ENCODE measurements around the gene PPM1A.
A peak's percentile ranks its signal among the peaks of the same experiment; 100 is the strongest.
"Not testable (repeated sequence)": the region's sequence is repeated elsewhere in the genome, so short reads cannot be mapped to it uniquely, and the experiment has no call there.

Gene PPM1A

DNA sequence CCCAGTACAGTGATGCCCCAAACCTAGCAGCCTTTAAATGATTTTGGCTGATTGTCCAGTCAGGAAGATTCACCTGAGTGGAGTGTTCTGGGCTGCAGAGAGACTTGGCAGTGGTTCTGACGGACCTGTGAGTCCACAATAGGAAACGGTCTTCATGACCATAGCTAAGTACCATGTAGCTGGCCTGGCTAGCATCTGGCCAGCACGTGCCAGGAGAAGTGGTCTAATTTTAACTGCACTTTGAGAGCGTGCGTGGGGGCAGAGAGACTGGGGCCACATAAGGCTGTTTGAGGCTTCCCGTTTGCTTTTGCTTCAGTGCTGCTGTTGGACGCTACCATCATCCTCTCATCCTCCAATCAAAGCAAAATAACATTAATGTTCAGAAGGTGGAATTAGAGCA is 54.7 kb downstream of the PPM1A start:
- Histone ChIP-seq H3K9me3 (ENCODE audit: control insufficient read depth, insufficient read depth, low read length) (no peaks in the 10 kb centered on the region), H3K36me3 (ENCODE audit: insufficient read depth, low read length) (no peaks in the 10 kb centered on the region), H3K9ac (ENCODE audit: low read depth, low read length) (no peak overlapping the region), H3K4me1 (ENCODE audit: insufficient read depth, low read length) (peaks cover 19% of the 10 kb centered on the region; the same call in 1 of the 2 replicates)

DNA sequence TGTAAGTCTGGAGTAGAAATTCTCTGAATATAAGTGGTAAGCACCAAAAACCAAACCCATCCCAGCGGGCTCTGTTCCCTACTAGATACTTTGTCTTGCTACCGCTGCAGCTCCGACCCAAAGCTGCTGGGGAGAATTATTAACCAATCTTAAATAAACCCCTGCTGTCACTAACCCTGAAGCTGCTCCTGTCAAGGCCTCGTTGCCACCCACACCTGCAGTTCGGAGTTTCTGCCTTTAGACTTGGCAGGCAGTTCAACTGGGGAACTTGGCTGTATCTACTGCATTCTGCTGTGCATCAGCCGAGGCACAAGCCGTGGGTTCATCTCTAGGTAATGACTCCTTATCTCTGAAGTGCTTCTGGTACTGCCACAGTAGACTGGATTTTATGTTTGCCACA is 55.5 kb downstream of the PPM1A start:
- Histone ChIP-seq H3K4me1 (ENCODE audit: insufficient read depth, low read length) (peaks cover 19% of the 10 kb centered on the region; the same call in 1 of the 2 replicates), H3K9ac (ENCODE audit: low read depth, low read length) (no peak overlapping the region), H3K36me3 (ENCODE audit: insufficient read depth, low read length) (no peaks in the 10 kb centered on the region), H3K9me3 (ENCODE audit: control insufficient read depth, insufficient read depth, low read length) (no peaks in the 10 kb centered on the region)

DNA sequence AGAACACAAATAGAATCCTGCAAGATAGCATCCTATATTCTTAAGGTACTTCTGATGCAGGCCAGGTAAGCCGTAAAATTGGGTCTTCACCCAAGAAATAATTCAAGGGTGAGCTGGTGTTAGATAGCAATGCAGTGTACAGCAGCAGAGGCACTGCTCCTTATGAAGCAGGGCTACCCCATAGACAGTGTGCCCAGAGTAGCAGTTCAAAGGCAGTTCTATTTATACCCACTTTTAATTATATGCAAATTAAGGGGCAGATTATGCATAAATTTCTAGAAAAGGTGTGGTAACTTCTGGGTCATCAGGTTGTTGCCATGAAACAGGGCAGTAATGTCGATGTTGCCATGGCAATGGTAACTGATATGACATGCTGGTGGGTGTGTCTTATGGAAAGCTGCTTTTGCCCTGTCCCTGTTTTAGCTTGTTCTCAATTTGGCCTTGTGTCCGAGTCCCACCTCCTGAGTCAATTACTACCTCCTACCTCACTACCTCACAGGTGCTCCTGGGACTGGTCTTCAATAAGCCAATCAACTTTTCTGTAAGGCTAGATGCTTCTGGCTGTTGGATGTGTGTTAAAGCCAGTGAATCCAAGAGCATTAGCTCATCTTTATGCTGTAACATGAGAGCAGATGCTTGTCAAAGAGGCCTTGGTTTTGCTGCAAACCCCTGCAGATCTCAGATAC is 61.0 kb downstream of the PPM1A start:
- no peaks in the 10 kb centered on the region for H3K36me3 ChIP-seq (ENCODE audit: insufficient read depth, low read length)
- H3K4me1 ChIP-seq (ENCODE audit: insufficient read depth, low read length), result no peaks in the 10 kb centered on the region
- no peak overlapping the region for H3K9ac ChIP-seq (ENCODE audit: low read depth, low read length)
- no peaks in the 10 kb centered on the region for H3K9me3 ChIP-seq (ENCODE audit: control insufficient read depth, insufficient read depth, low read length)

DNA sequence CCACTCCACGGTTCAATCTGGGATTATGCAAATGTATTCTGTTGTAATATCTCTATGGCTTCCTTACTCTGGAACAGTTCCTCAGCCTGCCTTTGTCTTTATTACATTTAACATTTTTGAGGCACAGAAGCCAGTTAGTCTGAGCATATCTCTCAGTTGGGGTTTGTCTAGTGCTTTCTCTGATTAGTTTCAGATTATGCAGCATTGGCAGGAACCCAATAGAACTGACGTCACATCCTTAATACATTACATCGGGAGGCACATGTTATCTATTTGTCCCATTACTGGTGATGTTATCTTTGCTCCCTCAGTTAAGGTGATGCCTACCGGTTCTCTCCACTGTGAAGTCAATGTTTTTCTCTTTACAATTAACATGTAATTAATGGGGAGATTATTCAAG is 62.4 kb downstream of the PPM1A start:
- Histone ChIP-seq H3K4me1 (ENCODE audit: insufficient read depth, low read length) (peaks cover 13% of the 10 kb centered on the region), H3K9me3 (ENCODE audit: control insufficient read depth, insufficient read depth, low read length) (no peaks in the 10 kb centered on the region), H3K9ac (ENCODE audit: low read depth, low read length) (no peak overlapping the region), H3K36me3 (ENCODE audit: insufficient read depth, low read length) (no peaks in the 10 kb centered on the region)

DNA sequence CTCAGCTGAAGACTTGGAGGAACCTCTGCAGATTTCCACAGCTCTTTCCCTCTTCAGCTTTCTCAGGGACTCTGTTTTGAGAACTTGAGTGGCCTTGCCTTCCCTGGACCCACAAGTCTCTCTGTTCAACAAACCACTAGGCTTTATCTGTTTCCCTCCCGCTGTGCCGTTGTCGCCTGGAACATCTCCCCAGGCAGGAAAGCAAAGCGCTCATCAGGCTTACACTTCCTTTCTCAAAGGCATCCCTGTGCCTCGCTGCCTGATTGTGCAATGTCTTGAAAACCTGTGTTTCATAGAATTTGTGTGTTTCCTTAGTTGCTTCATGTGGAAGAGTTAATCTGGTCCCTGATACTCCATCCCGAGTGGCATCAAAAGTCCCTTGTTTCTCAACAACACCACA is 64.1 kb downstream of the PPM1A start:
- H3K9ac ChIP-seq (ENCODE audit: low read depth, low read length), result no peak overlapping the region

DNA sequence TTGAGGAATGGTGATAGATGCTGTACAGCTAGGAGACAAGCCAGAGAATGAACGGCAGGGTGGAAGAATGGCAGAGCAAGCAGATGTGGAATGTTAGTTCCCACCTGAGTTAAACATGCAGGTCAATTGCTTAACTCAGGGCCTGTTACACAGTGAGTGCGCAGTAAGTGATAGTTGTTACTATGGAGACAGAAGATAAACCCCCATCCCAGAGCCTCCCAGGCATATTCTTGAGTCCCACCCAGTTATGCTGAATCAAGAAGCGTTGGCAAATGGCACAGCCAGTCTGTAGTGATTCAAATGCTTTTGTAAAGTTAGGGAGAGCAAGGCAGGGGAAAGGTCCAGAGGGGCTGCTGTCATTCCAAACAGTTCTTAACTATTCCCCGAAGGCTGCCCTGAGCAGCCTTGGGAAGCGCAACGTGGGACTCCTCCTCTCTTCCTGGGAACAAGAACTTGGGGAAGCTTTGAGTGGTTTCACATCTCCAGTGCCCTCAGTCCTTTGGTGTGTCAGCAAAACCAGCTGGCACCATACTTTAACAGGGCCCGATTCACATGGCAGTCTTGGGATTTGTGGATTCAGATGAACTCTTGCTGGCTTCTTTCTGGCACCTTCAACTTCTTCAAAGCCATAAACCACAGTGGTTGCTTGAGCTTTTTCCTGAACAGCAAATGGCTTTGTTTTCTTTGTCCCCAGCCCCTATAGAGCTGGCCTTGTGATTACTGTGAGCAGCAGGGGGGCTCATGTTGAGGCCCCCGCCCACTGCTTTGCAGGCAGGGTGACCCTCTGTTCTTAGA is 66.4 kb downstream of the PPM1A start:
- peaks cover 28% of the 10 kb centered on the region for H3K4me1 ChIP-seq (ENCODE audit: insufficient read depth, low read length)
- H3K9me3 ChIP-seq (ENCODE audit: control insufficient read depth, insufficient read depth, low read length), result peaks cover 6% of the 10 kb centered on the region; the same call in 1 of the 2 replicates
- H3K36me3 ChIP-seq (ENCODE audit: insufficient read depth, low read length), result no peaks in the 10 kb centered on the region
- no peak overlapping the region for H3K9ac ChIP-seq (ENCODE audit: low read depth, low read length)

More for the DNA sequence above, 64.1 kb downstream of the PPM1A start:
- Histone ChIP-seq H3K4me1 (ENCODE audit: insufficient read depth, low read length) (peaks cover 27% of the 10 kb centered on the region), H3K9me3 (ENCODE audit: control insufficient read depth, insufficient read depth, low read length) (no peaks in the 10 kb centered on the region), H3K36me3 (ENCODE audit: insufficient read depth, low read length) (no peaks in the 10 kb centered on the region)

DNA sequence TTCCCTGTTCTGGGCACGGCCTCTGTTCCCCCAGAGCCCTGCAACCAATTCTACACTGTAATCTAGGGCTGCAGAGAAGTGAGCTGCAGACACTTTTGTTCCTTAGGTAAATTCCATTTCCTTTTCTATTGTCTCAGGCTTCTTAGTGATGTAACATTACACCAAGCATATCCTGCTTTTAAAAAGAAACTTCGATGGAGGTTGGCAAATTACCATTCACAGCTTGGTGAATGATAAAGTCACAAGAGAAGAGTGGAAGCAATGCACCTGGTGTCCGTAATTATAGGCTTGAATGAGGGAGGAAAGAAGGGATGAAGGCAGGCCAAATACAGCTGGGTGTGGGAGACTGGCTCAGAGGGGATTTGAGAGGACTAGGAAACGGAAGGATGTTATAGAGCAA is 68.6 kb downstream of the PPM1A start:
- peaks cover 28% of the 10 kb centered on the region for H3K4me1 ChIP-seq (ENCODE audit: insufficient read depth, low read length)
- no peak overlapping the region; the same call in 1 of the 2 replicates for H3K9ac ChIP-seq (ENCODE audit: low read depth, low read length)
- no peaks in the 10 kb centered on the region for H3K36me3 ChIP-seq (ENCODE audit: insufficient read depth, low read length)
- H3K9me3 ChIP-seq (ENCODE audit: control insufficient read depth, insufficient read depth, low read length), result peaks cover 6% of the 10 kb centered on the region; the same call in 1 of the 2 replicates

DNA sequence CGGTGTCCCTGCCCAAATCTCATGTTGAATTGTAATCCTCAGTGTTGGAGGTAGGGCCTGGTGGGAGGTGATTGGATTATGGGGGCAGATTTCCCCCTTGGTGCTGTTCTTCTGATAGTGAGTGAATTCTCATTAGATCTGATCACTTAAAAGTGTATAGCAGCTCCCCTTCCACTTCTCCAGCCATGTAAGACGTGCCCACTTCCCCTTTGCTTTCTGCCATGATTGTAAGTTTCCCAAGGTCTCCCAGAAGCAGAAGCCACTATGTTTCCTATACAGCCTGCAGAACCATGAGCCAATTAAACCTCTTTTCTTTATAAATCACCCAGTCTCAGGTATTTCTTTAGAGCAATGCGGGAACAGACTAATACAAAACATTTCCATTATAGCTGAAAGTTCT is 71.8 kb downstream of the PPM1A start:
- H3K9ac ChIP-seq (ENCODE audit: low read depth, low read length); H3K9me3 ChIP-seq (ENCODE audit: control insufficient read depth, insufficient read depth, low read length); H3K36me3 ChIP-seq (ENCODE audit: insufficient read depth, low read length): not testable (repeated sequence)

DNA sequence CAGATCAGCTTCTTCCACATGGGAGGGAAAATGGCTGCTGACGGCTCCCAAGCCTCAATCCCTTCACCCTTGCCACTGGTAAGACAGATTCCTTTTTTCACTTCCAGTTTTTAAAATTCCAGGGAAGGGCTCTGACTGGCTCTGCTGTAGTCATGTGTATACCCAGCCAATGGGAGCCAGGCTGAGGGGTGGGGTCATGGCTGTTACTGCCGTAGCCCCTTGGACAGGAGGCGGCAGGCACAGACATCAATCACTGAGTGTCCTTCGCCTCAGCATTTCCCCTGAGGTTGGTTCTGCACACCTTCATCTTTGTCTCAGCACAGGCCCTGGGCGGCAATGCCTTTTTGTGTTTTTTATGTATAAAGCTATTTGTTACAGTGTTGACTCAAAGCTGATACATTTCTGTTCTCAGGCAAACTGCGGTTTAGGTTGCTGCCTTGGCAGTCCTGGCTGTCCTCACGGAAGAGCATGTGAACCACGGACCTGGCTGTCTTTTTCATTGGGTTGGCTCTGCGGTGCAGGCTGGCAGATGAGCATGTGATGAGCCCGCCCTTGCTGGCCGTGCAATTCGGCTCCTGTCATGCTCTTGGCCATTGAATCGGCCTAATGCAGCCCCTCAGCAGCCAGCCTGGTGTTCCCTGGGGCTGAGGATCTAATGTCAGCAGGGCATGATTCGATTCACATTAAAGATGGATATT is 74.3 kb downstream of the PPM1A start:
- no peaks in the 10 kb centered on the region for H3K4me1 ChIP-seq (ENCODE audit: insufficient read depth, low read length)

More for the DNA sequence above, 71.8 kb downstream of the PPM1A start:
- peaks cover 20% of the 10 kb centered on the region for H3K4me1 ChIP-seq (ENCODE audit: insufficient read depth, low read length)

DNA sequence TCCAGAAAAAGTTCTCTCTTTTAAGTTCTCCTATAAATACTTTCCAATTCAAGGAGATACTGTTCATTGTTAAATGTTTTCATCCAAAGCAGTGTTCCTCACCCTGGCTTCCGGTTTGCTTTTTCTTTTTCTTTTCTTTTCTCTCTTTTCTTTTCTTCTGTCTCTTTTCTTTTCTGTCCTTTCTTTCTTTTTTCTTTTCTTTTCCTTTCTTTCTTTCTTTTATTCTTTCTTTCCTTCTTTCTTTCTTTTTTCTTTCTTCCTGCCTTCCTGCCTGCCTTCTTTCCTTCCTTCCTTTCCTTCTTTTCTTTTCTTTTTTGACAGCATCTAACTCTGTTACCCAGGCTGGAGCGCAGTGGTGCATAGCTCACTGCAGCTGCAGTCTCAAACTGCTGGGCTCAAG is 75.8 kb downstream of the PPM1A start:
- H3K36me3 ChIP-seq (ENCODE audit: insufficient read depth, low read length), result no peaks in the 10 kb centered on the region
- H3K9ac ChIP-seq (ENCODE audit: low read depth, low read length), result no peak overlapping the region
- H3K9me3 ChIP-seq (ENCODE audit: control insufficient read depth, insufficient read depth, low read length), result peaks cover 4% of the 10 kb centered on the region; the same call in 1 of the 2 replicates
- no peaks in the 10 kb centered on the region for H3K4me1 ChIP-seq (ENCODE audit: insufficient read depth, low read length)

More for the DNA sequence above, 74.3 kb downstream of the PPM1A start:
- no peaks in the 10 kb centered on the region for H3K36me3 ChIP-seq (ENCODE audit: insufficient read depth, low read length)
- H3K9me3 ChIP-seq (ENCODE audit: control insufficient read depth, insufficient read depth, low read length), result peaks cover 6% of the 10 kb centered on the region; the same call in 1 of the 2 replicates
- H3K9ac ChIP-seq (ENCODE audit: low read depth, low read length), result no peak overlapping the region

DNA sequence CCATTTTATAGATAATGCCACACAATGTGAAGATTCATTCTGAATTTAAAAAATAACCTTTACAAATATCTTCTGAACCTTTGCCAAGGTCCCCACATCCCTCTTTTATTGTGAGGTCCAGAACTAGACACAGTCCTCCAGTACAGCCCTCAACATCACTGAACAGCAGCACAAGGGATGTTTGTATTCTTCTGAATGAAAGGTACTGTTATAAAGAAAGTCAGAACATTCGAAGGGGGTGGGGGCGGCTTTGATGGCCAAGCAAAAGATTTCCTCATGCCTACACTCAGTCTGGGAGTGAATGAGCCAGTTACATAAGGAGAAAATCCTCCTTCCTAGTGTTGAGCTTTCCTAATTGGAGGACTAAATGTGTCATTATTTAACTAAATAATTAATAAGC is 77.3 kb downstream of the PPM1A start:
- Histone ChIP-seq H3K4me1 (ENCODE audit: insufficient read depth, low read length) (no peaks in the 10 kb centered on the region), H3K9ac (ENCODE audit: low read depth, low read length) (no peak overlapping the region)

DNA sequence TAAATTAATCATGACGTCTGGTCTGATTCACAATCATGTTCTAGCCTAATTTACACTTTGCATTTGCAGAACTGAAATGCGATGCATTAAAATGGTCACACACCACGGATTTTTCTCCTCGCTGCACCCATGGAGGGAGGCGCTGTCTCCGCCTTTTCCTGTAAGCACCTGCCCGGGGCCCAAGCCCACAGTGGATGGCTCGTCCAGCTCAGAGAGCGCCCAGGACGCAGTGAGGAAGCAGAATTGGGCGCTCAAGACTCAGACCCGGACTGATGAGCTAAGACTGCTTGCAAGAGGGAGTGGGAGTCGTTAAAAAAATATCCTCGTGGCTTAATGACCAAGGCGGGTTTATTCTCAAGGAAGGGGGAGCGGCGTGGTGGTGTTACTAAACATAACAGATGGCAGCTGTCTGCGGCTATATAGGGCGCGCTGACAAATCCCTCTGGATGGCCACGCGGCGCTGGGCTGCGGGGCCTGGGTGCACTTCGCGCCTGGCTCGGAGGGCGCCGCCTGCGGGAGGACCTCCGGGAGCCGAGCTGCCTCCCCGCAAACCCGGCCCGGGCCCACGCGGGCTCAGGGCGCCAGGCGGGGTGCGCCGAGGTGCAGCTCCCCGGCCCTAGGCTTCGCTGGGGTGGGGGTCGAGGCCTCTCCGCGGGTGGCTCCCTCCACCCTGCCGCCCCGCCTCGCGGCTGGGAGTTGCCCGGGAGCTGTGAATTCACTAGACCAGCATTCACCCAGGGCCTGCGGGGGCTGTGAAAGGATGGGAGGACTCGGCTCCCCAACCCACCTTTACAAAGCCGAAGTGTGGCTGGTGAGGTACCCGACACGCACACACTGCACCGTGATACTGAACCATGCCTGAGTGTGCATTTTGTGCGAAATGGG is 78.7 kb downstream of the PPM1A start:
- H3K4me1 ChIP-seq (ENCODE audit: insufficient read depth, low read length), result no peaks in the 10 kb centered on the region
- no peaks in the 10 kb centered on the region for H3K9me3 ChIP-seq (ENCODE audit: control insufficient read depth, insufficient read depth, low read length)
- H3K9ac ChIP-seq (ENCODE audit: low read depth, low read length), result peak overlapping the region; percentile 62; the same call in 1 of the 2 replicates
- H3K36me3 ChIP-seq (ENCODE audit: insufficient read depth, low read length), result no peaks in the 10 kb centered on the region

More for the DNA sequence above, 77.3 kb downstream of the PPM1A start:
- Histone ChIP-seq H3K36me3 (ENCODE audit: insufficient read depth, low read length) (no peaks in the 10 kb centered on the region), H3K9me3 (ENCODE audit: control insufficient read depth, insufficient read depth, low read length) (no peaks in the 10 kb centered on the region)

DNA sequence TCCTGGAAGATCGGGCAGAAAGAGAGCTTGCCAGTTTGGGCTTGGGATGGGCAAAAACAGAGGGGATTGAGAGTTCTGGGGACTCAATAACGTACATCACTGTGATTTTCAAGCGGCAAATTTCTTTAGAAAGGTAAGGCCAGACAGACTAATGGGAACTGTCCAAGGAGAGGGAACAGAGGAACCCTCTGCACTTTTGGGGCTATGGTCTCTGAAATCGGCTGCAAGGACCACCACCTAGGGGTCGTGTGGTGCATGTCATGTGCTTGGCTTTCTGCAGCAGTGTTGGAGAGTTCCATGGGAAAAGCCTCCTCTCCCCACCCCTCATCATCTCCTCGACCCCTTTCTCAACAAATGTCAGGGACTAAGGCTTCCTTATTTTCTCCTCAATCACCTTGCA is 79.6 kb downstream of the PPM1A start:
- no peaks in the 10 kb centered on the region for H3K9me3 ChIP-seq (ENCODE audit: control insufficient read depth, insufficient read depth, low read length)
- H3K4me1 ChIP-seq (ENCODE audit: insufficient read depth, low read length), result no peaks in the 10 kb centered on the region
- no peaks in the 10 kb centered on the region for H3K36me3 ChIP-seq (ENCODE audit: insufficient read depth, low read length)
- no peak overlapping the region; the same call in 1 of the 2 replicates for H3K9ac ChIP-seq (ENCODE audit: low read depth, low read length)

DNA sequence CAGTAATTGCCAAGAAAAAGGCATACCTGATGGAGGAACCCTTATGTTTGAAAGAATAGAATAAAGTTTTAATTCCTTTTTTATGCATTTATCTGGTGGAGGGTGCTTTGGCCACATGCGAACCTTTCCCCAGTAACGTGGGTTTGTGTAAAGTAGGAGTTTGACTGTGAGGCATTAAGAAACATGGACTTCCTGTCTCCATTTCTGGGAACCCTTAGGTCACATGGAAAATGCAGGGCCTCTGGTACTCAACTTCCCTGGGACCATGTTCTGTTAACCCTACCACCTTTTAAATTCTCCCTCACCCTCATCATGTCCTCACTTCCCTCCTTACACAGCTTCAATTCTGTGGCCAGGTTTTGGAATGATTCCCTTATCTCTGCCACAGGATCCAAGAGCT is 80.3 kb downstream of the PPM1A start:
- no peaks in the 10 kb centered on the region for H3K4me1 ChIP-seq (ENCODE audit: insufficient read depth, low read length)
- H3K9ac ChIP-seq (ENCODE audit: low read depth, low read length), result no peak overlapping the region
- H3K9me3 ChIP-seq (ENCODE audit: control insufficient read depth, insufficient read depth, low read length), result no peaks in the 10 kb centered on the region
- no peaks in the 10 kb centered on the region for H3K36me3 ChIP-seq (ENCODE audit: insufficient read depth, low read length)

All from ES-I3 (cell line).